B cell (primary cell): ENCODE measurements around the gene UGT3A1.

Experiments
- CTCF ChIP-seq: fragments of 200-600 bp; IDR thresholded peaks from one replicate; pipeline ENCODE4 v1.8.0; 2022; ENCODE audit warnings: antibody characterized with exemption, mild to moderate bottlenecking
- EZH2 ChIP-seq: IDR thresholded peaks from 2 replicates; pipeline ENCODE4 v1.6.1; 2012; ENCODE audit warnings: borderline replicate concordance, low read depth, mild to moderate bottlenecking, moderate library complexity, low read length; ENCODE audit not compliant: insufficient read depth, poor library complexity, severe bottlenecking

DNA sequence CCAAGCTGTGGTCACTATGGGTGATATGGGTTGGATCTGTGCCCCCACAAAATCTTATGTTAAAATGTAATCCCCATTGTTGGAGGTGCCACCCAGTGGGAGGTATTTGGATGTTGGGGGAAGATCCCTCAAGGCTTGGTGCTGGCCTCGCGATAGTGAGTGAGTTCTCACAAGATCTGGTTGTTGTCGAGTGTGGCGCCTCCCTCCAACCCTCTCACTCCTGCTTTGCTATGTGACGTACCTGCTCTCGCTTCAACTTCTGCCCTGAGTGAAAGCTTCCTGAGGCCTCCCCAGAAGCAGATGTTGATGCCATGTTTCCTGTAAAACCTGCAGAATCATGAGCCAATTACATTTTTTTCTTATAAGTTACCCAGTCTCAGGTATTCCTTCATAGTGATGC, 40.0 kb upstream of the UGT3A1 start:
- TF ChIP-seq CTCF = no peak
- no peak for TF ChIP-seq EZH2
